ENCODE results near the gene FGD2.

GRCh38 chr6:37061157-37061804 lies 55.8 kb downstream of the FGD2 start:
- TF ChIP-seq, protein P1, sequence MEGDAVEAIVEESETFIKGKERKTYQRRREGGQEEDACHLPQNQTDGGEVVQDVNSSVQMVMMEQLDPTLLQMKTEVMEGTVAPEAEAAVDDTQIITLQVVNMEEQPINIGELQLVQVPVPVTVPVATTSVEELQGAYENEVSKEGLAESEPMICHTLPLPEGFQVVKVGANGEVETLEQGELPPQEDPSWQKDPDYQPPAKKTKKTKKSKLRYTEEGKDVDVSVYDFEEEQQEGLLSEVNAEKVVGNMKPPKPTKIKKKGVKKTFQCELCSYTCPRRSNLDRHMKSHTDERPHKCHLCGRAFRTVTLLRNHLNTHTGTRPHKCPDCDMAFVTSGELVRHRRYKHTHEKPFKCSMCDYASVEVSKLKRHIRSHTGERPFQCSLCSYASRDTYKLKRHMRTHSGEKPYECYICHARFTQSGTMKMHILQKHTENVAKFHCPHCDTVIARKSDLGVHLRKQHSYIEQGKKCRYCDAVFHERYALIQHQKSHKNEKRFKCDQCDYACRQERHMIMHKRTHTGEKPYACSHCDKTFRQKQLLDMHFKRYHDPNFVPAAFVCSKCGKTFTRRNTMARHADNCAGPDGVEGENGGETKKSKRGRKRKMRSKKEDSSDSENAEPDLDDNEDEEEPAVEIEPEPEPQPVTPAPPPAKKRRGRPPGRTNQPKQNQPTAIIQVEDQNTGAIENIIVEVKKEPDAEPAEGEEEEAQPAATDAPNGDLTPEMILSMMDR (IDR thresholded peaks at IDR 0.05; ENCODE audit: low read length), result no peak
- no peak for TF ChIP-seq EZH2 (IDR thresholded peaks at IDR 0.05; ENCODE audit: borderline replicate concordance, low read length)

All from OCI-LY1 (cell line).